Natural killer cell (primary cell): Measurements from ENCODE around the gene ARIH1. TPM values are rescaled to one million over a fixed set of nuclear protein-coding genes. Genes with fewer than 3 reads are reported as not detected.

Experiments used
- ATAC-seq, 3 donors: fragments of 150-1000 bp in 2 of 3; fragments of 200-7000 bp in 1 of 3; cut with Tn5 transposase; 1 replicate in 1 of 3; 2 replicates in 2 of 3; pipeline ENCODE4 v1.10.0; 2021; ENCODE audit warnings: mild to moderate bottlenecking in 2 of 3, moderate library complexity in 2 of 3
- DNase-seq, 2 donors: peaks; one replicate each; pipeline versions ENCODE4 v3.0.0 to v3.0.0-alpha.2; 2013 to 2021; ENCODE audit warnings: mixed read lengths in 1 of 2
- H3K27ac ChIP-seq: one replicate; pipeline ENCODE4 v1.5.1; 2013; ENCODE audit warnings: mild to moderate bottlenecking, low read length
- H3K27me3 ChIP-seq: one replicate; pipeline ENCODE4 v1.6.1; 2013; ENCODE audit warnings: low read length; ENCODE audit not compliant: control insufficient read depth, insufficient read depth
- H3K36me3 ChIP-seq: one replicate; pipeline ENCODE4 v1.6.1; 2013; ENCODE audit warnings: low read length; ENCODE audit not compliant: control insufficient read depth, insufficient read depth
- H3K4me1 ChIP-seq: one replicate; pipeline ENCODE4 v1.6.1; 2013; ENCODE audit warnings: low read length; ENCODE audit not compliant: control insufficient read depth, insufficient read depth
- H3K4me3 ChIP-seq: one replicate; pipeline ENCODE4 v1.5.1; 2013; ENCODE audit warnings: low read length
- H3K9me3 ChIP-seq: one replicate; pipeline ENCODE4 v1.6.1; 2013; ENCODE audit warnings: low read length; ENCODE audit not compliant: control insufficient read depth, insufficient read depth
- H3K27ac Mint-ChIP-seq, 2 donors: one replicate each; pipeline ENCODE4 v1.8.0; 2022; ENCODE audit warnings: mild to moderate bottlenecking in 2 of 2, mixed read lengths in 2 of 2, moderate library complexity in 1 of 2
- H3K27me3 Mint-ChIP-seq, 2 donors: one replicate each; pipeline ENCODE4 v1.8.0; 2022; ENCODE audit warnings: low read depth in 2 of 2, mixed read lengths in 2 of 2
- H3K36me3 Mint-ChIP-seq: one replicate; pipeline ENCODE4 v1.8.0; 2022; ENCODE audit warnings: mixed read lengths
- H3K4me1 Mint-ChIP-seq, 2 donors: one replicate each; pipeline ENCODE4 v1.8.0; 2022; ENCODE audit warnings: mixed read lengths in 2 of 2
- H3K4me3 Mint-ChIP-seq: one replicate; pipeline ENCODE4 v1.8.0; 2022; ENCODE audit warnings: mild to moderate bottlenecking, moderate library complexity, mixed read lengths
- H3K9me3 Mint-ChIP-seq, 2 donors: one replicate each; pipeline ENCODE4 v1.8.0; 2022; ENCODE audit warnings: mixed read lengths in 2 of 2
- CTCF ChIP-seq: fragments of 200-600 bp; IDR thresholded peaks from one replicate; pipeline ENCODE4 v1.8.0; 2022; ENCODE audit warnings: antibody characterized with exemption
- WGBS: methylation state at CpG from one replicate; pipeline ENCODE4 v1.1.7; 2013; ENCODE audit warnings: missing lambda C conversion rate; ENCODE audit not compliant: insufficient coverage; 5-methylcytosine and 5-hydroxymethylcytosine counted together
- intact Hi-C: fragments of 100-400 bp; cut with micrococcal nuclease; formaldehyde crosslinking; loops from one replicate; pipeline ENCODE4 v1.14.2; 2022
- total RNA-seq, 4 donors: library from RNA; stranded (reverse); fragments of 120-200 nt in 1 of 4; gene quantifications; one replicate each; pipeline versions ENCODE4 v1.2.3 to v1.2.4, GENCODE V29; 2013 to 2022

Gene ARIH1
- total RNA-seq, 3 donors from 2014 or later (not counting 1 experiment from before 2014, with no cell fraction given), result 193 to 212 (median 212) TPM

DNA sequence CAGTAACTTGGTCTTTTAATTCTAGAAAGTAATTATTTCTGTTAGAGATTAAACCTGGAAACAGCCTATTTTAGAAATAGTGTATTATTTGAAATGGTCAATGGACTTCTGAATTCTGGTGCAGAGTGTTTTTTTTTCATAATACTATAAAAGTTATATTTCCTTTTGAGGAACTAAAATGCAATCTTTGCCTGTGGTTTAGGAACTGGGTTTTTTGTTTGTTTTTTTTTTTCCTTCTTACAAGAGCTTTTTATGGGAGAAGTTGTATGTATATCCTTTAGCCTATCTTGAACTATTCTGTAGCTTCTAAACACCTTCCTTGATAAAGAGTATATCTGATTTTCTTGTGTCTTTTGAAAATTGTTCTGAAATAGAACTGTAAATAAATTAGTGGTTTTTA, 88.3 kb downstream of the ARIH1 start:
- DNase-seq, result no peak
- H3K36me3 ChIP-seq, result peaks cover 43% of the 10 kb centered on the region
- H3K4me3 ChIP-seq, result no peak overlapping the region
- no peaks in the 10 kb centered on the region for H3K9me3 ChIP-seq
- no peak overlapping the region for H3K4me3 Mint-ChIP-seq
- H3K36me3 Mint-ChIP-seq, result no peaks in the 10 kb centered on the region
- H3K27me3 Mint-ChIP-seq, result no peaks in the 10 kb centered on the region
- H3K4me1 Mint-ChIP-seq, result peaks cover 19 to 28% of the 10 kb centered on the region in 2 donors
- no peak for TF ChIP-seq CTCF
- H3K4me1 ChIP-seq, result no peaks in the 10 kb centered on the region
- no peak overlapping the region for H3K27ac ChIP-seq
- no peaks in the 10 kb centered on the region for H3K9me3 Mint-ChIP-seq
- H3K27ac Mint-ChIP-seq, result peak overlapping the region in 1 of 2 donors; percentile 69
- ATAC-seq, result no peak
- no peaks in the 10 kb centered on the region for H3K27me3 ChIP-seq
- intact Hi-C loops, result no loop called here

GRCh38 chr15:72562878-72563277, 88.7 kb downstream of the ARIH1 start:
- Mint-ChIP-seq H3K4me3 (no peak overlapping the region), H3K27me3 (no peaks in the 10 kb centered on the region), H3K9me3 (no peaks in the 10 kb centered on the region), H3K36me3 (no peaks in the 10 kb centered on the region), H3K4me1 (peaks cover 22 to 23% of the 10 kb centered on the region in 2 donors), H3K27ac (peak overlapping the region in 1 of 2 donors; percentile 69)
- no peaks in the 10 kb centered on the region for H3K9me3 ChIP-seq
- no peaks in the 10 kb centered on the region for H3K27me3 ChIP-seq
- intact Hi-C loops, result no loop called here
- TF ChIP-seq CTCF, result no peak
- peaks cover 43% of the 10 kb centered on the region for H3K36me3 ChIP-seq
- H3K4me3 ChIP-seq, result no peak overlapping the region
- H3K27ac ChIP-seq, result no peak overlapping the region
- DNase-seq (no peak), ATAC-seq (no peak)
- H3K4me1 ChIP-seq, result no peaks in the 10 kb centered on the region
- 97% methylated on average over 2 of the region's 2 CpGs for WGBS

GRCh38 chr15:72564091-72564490, 90.0 kb downstream of the ARIH1 start:
- no peaks in the 10 kb centered on the region for H3K4me1 ChIP-seq
- Mint-ChIP-seq H3K4me1 (peaks cover 19 to 22% of the 10 kb centered on the region in 2 donors), H3K27me3 (no peaks in the 10 kb centered on the region), H3K27ac (peak overlapping the region; percentile 7 to 81), H3K9me3 (no peaks in the 10 kb centered on the region), H3K4me3 (no peak overlapping the region), H3K36me3 (no peaks in the 10 kb centered on the region)
- no peak for DNase-seq
- intact Hi-C loops, result no loop called here
- no peak overlapping the region for H3K27ac ChIP-seq
- no peak overlapping the region for H3K4me3 ChIP-seq
- peaks cover 48% of the 10 kb centered on the region for H3K36me3 ChIP-seq
- no peaks in the 10 kb centered on the region for H3K9me3 ChIP-seq
- no peak for ATAC-seq
- WGBS, result 86% methylated on average over 1 of the region's 1 CpG
- TF ChIP-seq CTCF, result no peak
- no peaks in the 10 kb centered on the region for H3K27me3 ChIP-seq

GRCh38 chr15:72566973-72567372, 92.8 kb downstream of the ARIH1 start:
- Mint-ChIP-seq H3K27ac (peak overlapping the region in 1 of 2 donors; percentile 29), H3K27me3 (no peaks in the 10 kb centered on the region), H3K36me3 (no peaks in the 10 kb centered on the region), H3K9me3 (no peaks in the 10 kb centered on the region), H3K4me1 (peaks cover 9 to 23% of the 10 kb centered on the region in 2 donors), H3K4me3 (no peak overlapping the region)
- H3K4me1 ChIP-seq, result no peaks in the 10 kb centered on the region
- DNase-seq (no peak), ATAC-seq (no peak)
- WGBS, result 88% methylated on average over 1 of the region's 1 CpG
- no peaks in the 10 kb centered on the region for H3K27me3 ChIP-seq
- H3K36me3 ChIP-seq, result peaks cover 58% of the 10 kb centered on the region
- H3K9me3 ChIP-seq, result no peaks in the 10 kb centered on the region
- TF ChIP-seq CTCF, result no peak
- H3K27ac ChIP-seq, result no peak overlapping the region
- H3K4me3 ChIP-seq, result no peak overlapping the region
- intact Hi-C loops, result no loop called here
